Liver (tissue), 3 donors: Measurements from ENCODE around the gene FNDC10.

Experiments
- GABPA ChIP-seq, 2 donors: IDR thresholded peaks in 1 of 2; conservative IDR thresholded peaks in 1 of 2; 2 replicates each; pipeline ENCODE4 v1.6.1; 2016; ENCODE audit warnings: antibody characterized with exemption in 2 of 2, mild to moderate bottlenecking in 1 of 2, moderate library complexity in 1 of 2
- HNF4G ChIP-seq: IDR thresholded peaks from 2 replicates; pipeline ENCODE4 v1.6.1; 2016; ENCODE audit warnings: antibody characterized with exemption
- JUND ChIP-seq, 2 donors: IDR thresholded peaks; 2 replicates each; pipeline ENCODE4 v1.6.1; 2016; ENCODE audit warnings: antibody characterized with exemption in 2 of 2
- NR2F2 ChIP-seq: IDR thresholded peaks from 2 replicates; pipeline ENCODE4 v1.6.1; 2016; ENCODE audit warnings: antibody characterized with exemption
- RAD21 ChIP-seq, 2 donors: IDR thresholded peaks; 2 replicates each; pipeline ENCODE4 v1.6.1; 2016; ENCODE audit warnings: antibody characterized with exemption in 2 of 2, mild to moderate bottlenecking in 2 of 2
- SP1 ChIP-seq: IDR thresholded peaks from 2 replicates; pipeline ENCODE4 v1.6.1; 2018; ENCODE audit warnings: antibody characterized with exemption, mild to moderate bottlenecking
- TAF1 ChIP-seq: conservative IDR thresholded peaks from 2 replicates; pipeline ENCODE4 v1.6.1; 2016; ENCODE audit warnings: antibody characterized with exemption, mild to moderate bottlenecking
- YY1 ChIP-seq: IDR thresholded peaks from 2 replicates; pipeline ENCODE4 v1.6.1; 2016; ENCODE audit warnings: antibody characterized with exemption, mild to moderate bottlenecking
- TF ChIP-seq, protein P1 (sequence below): fragments of 150-350 bp; IDR thresholded peaks from 2 replicates; pipeline ENCODE4 v1.5.1; 2017; ENCODE audit warnings: improper control_type of control experiment, low read depth, low read length; ENCODE audit not compliant: missing input control
- TF ChIP-seq, protein P2 (sequence below): IDR thresholded peaks from 2 replicates; pipeline ENCODE4 v1.6.1; 2016; ENCODE audit warnings: antibody characterized with exemption, mild to moderate bottlenecking
- TF ChIP-seq, protein P3 (sequence below): IDR thresholded peaks from 2 replicates; pipeline ENCODE4 v1.6.1; 2016; ENCODE audit warnings: antibody characterized with exemption
- TF ChIP-seq, protein P4 (sequence below): IDR thresholded peaks from 2 replicates; pipeline ENCODE4 v1.6.1; 2016; ENCODE audit warnings: antibody characterized with exemption
- donor health status: healthy.
- donor health status: healthy.

DNA sequence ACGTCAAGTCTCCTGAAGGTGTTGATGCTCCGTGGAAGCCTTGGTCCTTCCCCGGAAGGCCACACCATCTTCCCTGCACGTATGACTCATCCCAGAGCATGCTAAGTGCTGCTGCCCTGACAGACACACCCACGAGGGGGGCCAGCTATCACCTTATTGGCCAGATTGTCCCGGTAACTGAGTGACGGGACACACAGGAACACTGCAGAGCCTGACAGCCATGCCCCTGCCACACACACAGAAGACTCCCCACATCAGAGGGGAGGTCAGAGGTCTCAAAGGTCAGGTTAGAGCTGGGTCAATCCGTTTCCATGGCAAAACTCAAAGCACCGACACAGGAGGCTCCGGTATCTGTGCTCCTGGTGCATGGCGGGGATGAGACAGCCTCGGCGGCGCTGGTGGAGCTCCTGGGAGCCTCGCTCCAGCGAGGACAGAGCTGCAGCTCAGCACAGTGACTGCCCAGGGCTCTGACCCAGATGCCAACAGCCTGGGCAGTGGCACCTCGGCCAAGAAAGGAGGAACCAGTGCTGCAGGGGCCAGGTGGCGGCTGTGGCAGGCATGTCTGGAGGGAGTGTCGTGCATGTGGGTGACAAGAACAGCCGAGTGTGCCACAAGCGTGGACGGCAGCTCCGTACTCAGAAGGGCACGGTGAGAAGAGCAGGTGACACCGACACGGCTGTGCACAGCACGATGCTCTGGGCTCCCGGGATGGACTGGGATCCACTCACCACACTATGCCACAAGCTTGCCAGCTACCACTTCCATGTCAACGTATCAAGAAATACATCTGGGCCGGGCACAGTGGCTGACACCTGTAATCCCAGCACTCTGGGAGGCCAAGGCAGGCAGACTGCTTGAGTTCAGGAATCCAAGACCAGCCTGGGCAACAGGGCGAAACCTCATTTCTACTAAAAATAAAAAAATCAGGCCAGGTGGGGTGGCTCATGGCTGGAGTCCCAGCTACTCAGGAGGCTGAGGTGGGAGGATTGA is 44.7 kb downstream of the FNDC10 start:
- TF ChIP-seq, protein P1, sequence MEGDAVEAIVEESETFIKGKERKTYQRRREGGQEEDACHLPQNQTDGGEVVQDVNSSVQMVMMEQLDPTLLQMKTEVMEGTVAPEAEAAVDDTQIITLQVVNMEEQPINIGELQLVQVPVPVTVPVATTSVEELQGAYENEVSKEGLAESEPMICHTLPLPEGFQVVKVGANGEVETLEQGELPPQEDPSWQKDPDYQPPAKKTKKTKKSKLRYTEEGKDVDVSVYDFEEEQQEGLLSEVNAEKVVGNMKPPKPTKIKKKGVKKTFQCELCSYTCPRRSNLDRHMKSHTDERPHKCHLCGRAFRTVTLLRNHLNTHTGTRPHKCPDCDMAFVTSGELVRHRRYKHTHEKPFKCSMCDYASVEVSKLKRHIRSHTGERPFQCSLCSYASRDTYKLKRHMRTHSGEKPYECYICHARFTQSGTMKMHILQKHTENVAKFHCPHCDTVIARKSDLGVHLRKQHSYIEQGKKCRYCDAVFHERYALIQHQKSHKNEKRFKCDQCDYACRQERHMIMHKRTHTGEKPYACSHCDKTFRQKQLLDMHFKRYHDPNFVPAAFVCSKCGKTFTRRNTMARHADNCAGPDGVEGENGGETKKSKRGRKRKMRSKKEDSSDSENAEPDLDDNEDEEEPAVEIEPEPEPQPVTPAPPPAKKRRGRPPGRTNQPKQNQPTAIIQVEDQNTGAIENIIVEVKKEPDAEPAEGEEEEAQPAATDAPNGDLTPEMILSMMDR: no peak
- TF ChIP-seq, protein P2, sequence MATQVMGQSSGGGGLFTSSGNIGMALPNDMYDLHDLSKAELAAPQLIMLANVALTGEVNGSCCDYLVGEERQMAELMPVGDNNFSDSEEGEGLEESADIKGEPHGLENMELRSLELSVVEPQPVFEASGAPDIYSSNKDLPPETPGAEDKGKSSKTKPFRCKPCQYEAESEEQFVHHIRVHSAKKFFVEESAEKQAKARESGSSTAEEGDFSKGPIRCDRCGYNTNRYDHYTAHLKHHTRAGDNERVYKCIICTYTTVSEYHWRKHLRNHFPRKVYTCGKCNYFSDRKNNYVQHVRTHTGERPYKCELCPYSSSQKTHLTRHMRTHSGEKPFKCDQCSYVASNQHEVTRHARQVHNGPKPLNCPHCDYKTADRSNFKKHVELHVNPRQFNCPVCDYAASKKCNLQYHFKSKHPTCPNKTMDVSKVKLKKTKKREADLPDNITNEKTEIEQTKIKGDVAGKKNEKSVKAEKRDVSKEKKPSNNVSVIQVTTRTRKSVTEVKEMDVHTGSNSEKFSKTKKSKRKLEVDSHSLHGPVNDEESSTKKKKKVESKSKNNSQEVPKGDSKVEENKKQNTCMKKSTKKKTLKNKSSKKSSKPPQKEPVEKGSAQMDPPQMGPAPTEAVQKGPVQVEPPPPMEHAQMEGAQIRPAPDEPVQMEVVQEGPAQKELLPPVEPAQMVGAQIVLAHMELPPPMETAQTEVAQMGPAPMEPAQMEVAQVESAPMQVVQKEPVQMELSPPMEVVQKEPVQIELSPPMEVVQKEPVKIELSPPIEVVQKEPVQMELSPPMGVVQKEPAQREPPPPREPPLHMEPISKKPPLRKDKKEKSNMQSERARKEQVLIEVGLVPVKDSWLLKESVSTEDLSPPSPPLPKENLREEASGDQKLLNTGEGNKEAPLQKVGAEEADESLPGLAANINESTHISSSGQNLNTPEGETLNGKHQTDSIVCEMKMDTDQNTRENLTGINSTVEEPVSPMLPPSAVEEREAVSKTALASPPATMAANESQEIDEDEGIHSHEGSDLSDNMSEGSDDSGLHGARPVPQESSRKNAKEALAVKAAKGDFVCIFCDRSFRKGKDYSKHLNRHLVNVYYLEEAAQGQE: no peak
- TF ChIP-seq SP1 (no peak), JUND (IDR thresholded peaks at IDR 0.05) (no peak), GABPA (IDR thresholded peaks at IDR 0.05 in 1 of 2, conservative IDR thresholded peaks at IDR 0.05 in 1 of 2) (no peak), RAD21 (IDR thresholded peaks at IDR 0.05) (no peak), TAF1 (no peak), HNF4G (no peak), NR2F2 (peak; percentile 85), YY1 (no peak)
- TF ChIP-seq, protein P3, sequence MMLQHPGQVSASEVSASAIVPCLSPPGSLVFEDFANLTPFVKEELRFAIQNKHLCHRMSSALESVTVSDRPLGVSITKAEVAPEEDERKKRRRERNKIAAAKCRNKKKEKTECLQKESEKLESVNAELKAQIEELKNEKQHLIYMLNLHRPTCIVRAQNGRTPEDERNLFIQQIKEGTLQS: no peak
- TF ChIP-seq, protein P4, sequence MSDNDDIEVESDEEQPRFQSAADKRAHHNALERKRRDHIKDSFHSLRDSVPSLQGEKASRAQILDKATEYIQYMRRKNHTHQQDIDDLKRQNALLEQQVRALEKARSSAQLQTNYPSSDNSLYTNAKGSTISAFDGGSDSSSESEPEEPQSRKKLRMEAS: no peak
